ENCODE measurements around the gene POLR1F.
A peak's percentile ranks its signal among the peaks of the same experiment; 100 is the strongest.

The POLR1F gene

DNA sequence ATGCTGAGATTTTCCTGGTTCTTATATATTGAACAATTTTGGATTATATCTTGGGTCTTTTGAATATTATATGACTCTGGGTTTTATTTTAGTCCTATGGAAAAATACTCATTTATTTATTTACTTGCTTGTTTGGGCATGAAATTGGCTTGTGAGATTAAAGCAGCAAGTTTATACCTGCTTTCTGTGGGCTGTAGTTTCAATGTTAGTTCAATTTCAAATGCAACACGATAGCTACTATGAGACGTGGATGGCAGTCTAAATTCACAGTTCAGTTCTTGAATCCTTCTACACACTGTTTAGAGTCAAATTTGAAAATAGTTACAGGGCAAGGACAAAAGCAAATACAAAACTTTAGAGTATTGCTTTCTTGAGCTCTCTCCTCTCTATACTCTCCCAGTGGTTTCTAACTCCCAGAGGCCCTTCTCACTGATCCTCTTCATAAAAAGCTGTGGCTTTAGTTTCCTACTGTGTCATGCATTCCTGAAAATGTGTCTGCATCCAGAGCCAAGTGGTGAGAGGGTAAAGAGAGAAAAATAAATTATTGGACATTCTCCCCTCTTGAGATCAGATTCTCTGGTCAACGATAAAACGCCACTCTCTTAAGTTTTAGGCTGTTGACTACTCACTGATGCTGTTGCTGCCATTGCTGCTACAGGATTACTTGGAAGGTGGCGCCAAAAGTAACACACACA, 34.4 kb downstream of the POLR1F start:
- DNase-seq = no peak

DNA sequence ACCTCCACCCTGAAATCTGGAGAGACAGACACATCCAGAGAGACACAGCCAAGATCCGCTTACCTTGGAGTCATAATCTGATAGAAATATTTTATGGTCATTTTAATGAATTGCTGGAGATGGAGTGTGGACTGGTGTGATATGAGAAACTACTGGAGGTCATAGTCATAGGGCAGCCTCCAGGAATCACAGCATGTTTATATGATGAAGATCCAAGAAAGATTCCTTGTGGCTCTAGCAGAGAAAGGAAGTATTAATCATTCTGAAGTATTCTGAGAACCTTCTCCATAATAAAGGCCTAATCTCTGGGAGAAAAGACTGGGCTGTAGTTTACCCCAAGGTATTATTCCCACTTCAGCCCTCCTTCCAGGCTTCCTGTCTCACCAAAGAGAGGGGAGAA, 38.0 kb downstream of the POLR1F start:
- DNase-seq = no peak

DNA sequence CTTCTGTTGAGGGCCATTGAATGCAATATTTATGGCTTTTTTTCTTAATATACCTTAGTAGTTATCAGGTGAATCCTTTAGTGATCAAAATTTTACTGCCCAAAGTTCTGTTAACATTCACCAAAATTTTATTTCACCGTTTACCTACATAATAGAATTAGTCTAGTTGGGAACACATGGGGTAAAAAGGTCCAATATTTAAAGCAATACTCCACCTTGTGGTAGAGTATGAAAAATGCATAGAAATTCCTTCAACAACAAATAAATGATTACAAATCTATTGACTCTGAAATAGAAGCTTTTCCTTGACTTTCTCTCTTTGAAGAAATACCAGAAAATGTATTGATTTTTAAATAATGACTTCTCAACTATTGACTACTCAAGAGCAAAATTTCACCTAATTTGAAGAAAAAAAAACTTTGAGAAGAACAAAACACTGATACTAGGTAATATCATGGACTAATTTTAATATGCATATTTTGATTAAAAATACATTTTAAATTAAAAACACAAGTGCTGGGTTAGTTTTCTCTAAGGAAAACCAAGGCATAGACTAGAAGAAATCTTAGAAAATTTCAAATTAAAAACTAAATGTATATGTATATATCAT, 43.3 kb downstream of the POLR1F start:
- peak; percentile 18 for DNase-seq

DNA sequence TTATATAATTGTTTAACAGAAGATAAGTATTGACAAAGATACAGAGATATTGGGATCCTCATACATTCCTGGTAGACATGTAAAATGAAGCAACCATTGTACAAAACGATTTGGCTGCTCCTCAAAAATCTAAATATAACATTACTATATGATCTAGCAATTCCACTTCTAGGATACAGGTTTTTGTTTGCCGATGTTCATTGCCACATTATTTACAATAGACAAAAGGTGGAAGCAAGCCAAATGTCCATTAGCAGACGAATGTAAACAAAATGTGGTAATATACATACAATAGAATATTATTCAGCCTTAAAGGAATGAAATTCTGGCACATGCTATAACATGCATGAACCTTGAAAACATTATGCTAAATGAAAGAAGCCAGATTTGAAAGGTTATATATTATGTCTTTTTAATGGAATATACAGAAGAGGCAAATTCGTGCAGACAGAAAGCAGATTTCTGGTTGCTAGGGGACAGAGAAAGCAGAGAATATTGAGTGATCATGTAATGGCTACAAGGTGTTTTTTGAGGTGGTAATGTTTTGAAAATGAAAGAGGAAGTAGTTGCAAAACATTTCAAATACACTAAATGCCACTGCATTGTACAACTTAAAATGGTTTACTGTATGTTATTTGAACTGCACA, 44.9 kb downstream of the POLR1F start:
- peak; percentile 43 for DNase-seq

DNA sequence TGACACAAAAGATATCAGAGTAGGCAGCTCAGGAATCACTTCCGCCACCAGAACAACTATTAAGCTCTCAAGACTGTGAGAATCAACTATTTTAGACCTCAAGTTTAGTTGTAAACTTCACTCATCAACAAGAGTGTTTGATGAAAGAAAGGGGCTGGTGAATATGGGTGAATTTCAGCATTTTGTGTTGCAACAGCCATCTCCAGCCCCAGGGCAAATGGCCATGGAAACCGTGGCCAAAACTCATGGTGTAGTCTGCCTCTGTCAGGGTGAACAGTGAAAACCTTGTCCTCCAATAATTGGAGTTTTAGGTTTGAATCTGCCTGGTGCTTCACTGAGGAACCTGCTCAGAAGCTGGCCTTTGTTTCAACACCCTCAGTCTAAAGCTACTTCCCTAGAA, 60.0 kb downstream of the POLR1F start:
- no peak for DNase-seq

Data from NCI-H2029 treated with DMSO at 0.1 percent for 48 hours (cell line).